GM12874 (cell line): ENCODE measurements around the gene DELE1.
A peak's percentile ranks its signal among the peaks of the same experiment; 100 is the strongest.

ENCODE experiments used
- TF ChIP-seq, protein P1 (sequence below): IDR thresholded peaks from 2 replicates; pipeline ENCODE4 v1.5.1; 2011; ENCODE audit warnings: low read depth, mild to moderate bottlenecking, control low read depth, low read length, moderate library complexity; ENCODE audit not compliant: insufficient read depth

The DELE1 gene

DNA sequence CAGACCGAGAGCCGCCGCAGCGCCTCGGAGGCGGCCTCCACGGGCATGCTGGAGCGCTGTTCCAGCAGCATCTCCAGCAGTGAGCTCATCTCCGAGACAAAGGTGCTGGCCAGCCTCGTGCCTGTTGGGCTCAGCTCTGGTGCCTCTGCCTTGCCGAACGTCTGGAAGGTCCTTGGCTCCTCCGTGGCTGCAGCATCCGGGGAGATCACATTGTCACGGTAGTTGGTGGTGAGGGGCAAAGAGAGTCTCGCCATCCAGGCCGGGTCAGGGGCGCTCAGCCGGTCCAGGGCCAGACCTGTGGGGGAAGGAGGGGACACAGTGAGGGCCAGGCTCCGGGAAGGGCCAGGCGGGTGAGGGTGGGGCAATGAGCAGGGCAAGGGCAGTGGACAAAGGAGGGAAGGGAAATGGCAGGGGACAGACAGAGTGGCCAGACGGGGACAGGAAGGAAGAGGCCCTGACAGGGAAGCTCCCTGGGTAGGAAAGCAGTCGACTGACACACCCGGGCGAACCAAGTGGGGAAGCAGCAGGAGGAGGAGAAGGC, 21.9 kb downstream of the DELE1 start:
- TF ChIP-seq, protein P1, sequence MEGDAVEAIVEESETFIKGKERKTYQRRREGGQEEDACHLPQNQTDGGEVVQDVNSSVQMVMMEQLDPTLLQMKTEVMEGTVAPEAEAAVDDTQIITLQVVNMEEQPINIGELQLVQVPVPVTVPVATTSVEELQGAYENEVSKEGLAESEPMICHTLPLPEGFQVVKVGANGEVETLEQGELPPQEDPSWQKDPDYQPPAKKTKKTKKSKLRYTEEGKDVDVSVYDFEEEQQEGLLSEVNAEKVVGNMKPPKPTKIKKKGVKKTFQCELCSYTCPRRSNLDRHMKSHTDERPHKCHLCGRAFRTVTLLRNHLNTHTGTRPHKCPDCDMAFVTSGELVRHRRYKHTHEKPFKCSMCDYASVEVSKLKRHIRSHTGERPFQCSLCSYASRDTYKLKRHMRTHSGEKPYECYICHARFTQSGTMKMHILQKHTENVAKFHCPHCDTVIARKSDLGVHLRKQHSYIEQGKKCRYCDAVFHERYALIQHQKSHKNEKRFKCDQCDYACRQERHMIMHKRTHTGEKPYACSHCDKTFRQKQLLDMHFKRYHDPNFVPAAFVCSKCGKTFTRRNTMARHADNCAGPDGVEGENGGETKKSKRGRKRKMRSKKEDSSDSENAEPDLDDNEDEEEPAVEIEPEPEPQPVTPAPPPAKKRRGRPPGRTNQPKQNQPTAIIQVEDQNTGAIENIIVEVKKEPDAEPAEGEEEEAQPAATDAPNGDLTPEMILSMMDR, result no peak

DNA sequence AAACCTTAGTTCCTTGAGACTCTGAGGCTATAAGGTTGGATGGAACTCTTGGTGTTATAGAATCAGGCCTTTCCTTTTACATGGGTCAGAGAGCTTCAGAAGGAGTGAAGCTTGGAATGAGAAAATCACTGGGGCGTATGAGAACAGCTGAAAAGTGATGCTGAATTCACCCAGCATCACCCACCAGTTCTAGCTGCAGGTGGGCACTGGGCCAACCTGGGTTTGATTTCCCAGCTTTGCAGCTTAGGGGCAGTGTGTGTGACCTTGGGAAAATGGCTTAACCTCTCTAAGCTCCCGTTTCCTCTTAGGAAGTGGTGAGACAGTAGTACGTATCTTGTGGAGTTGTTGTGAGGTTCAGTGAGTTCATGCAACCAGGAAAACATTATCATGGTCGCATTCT, 23.6 kb downstream of the DELE1 start:
- TF ChIP-seq, protein P1, result no peak

DNA sequence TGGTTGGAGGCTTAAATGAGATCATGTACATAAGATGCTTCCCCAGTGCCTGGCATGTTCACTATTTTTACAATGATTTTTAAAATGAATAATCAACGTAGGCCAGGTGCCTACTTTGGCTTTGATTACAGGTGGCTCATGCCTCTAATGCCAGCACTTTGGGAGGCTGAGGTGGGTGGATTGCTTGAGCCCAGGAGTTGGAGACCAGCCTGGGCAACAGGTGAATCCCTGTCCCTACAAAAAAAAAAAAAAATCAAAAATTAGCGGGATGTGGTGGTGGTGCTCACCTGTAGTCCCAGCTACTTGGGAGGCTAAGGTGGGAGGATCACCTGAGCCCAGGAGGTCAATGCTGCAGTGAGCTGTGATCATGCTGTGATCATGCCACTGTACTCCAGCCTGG, 25.1 kb downstream of the DELE1 start:
- TF ChIP-seq, protein P1, result no peak

DNA sequence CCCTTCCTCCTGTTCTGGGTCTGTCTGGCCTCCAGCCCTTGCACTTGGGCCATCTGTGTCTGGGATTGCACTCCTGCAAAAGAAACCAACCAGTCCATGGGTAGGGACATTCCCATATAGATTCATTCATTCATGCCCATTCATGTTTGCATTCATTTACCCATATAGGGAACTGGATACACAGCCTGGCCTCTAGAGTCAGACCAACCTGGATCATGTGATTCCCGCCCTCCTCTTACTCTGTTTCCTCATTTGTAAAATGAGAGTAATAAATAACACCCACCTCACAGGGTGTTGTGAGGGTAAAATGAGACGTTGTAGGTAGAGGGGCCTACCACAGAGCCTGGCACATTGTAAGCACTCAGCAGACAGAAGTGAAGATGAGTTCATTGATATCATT, 25.8 kb downstream of the DELE1 start:
- TF ChIP-seq, protein P1, result no peak

DNA sequence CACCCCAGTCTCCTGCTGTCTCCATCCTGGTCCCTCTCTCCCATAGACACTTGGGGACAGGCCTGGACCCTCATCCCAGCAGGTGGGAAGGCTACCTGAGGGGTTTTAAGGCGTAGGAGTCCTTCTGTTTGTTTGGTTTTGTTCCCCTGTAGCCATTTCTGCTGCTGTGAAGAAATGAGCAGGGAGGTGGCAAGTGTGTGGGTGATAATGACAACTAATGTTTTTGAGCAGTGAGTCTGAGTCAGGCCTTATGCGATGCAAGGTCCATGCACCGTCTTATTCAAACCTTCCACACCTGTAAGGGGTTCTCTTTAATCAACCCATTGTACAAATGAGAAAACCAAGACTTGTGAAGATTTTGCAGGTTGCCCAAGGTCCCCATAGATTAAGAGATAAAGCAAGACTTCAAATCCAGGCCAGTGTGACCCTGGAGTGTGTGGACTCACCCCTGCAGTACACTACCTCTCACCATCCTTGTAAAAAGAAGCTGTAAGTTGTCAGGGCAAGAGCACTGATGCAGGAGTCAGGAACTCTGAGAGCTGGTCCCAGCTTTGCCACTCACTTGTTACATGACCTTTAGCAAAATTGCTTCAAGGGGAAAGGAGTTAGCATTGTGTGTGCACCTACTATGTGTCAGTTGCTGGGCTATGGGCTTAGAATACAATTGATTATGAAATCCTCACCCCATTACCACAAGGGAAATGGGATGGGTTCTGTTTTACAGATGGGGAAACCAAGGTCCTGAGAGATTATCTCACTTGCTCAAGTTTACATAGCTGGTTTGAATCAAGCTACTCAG, 26.7 kb downstream of the DELE1 start:
- TF ChIP-seq, protein P1, result no peak

DNA sequence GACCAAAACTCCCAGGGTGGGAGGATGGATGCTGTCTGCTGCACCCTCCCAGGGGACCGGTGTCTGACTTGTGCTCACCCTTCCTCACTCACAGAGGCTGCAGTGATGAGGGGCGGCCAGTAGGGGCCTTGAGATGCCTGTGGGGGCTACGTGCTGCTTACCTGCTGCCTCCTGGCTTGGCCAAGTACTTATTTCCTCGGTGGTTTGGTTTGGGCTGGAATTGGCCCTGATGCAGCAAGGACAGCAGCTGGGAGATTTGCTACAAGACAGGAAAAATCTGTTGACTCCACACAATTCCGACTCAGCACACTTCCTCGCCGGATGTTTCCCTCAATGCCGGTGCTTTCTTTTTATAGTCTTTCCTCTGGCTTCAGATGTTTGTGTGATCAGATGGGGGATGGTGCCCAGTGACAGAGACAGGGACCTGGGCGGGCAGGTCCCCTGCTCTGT, 27.7 kb downstream of the DELE1 start:
- TF ChIP-seq, protein P1, result peak; percentile 62

DNA sequence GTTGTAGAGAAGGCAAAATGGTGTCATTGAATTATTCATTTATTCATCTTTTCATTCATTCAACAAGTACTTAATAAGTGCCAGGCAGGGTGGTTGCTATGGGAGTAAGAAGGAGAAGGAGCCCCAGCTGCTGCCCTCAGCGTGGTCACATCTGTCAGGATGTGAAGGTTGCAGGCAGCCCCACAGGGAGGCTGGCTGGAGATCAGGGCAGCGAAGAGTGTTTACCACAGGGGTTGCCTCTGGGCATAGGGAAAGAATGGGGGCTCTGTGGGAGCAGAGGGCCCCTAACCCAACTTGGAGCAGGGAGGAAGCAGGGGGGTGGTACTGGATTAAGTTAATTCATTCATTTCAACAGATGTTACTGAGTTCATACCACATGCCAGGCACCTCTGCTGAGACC, 28.3 kb downstream of the DELE1 start:
- TF ChIP-seq, protein P1, result no peak
